Measurements from ENCODE around the gene AUTS2.

AUTS2 gene

GRCh38 chr7:70766694-70767093 lies 1168.4 kb downstream of the AUTS2 start:
- peaks cover 20% of the 10 kb centered on the region for H3K79me2 ChIP-seq (ENCODE audit: insufficient read depth, low read length)
- TF ChIP-seq CTCF (conservative IDR thresholded peaks at IDR 0.05; ENCODE audit: low read length) (no peak), EZH2phosphoT487 (IDR thresholded peaks at IDR 0.05; ENCODE audit: borderline replicate concordance) (no peak)

DNA sequence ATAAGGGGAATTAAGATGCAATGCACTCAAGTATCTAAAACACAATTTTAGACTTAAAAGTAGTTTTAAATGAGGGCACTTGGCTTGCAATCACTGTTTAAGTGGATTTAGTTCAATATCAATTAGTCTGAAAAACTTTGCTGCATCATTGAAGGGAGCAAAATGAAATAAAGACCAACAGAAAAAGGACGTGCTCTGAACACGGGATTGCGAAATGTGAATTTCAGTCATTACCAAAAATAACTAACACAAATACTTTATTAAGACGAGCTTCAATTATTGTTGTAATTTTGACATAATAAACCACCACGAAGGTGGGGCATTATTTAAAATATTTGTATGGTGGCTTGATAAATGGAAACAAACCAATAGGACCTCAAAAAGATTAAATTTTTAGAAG lies 1171.9 kb downstream of the AUTS2 start:
- Histone ChIP-seq H3K9ac (ENCODE audit: low read depth, low read length, poor library complexity, severe bottlenecking) (no peak overlapping the region), H4K20me1 (ENCODE audit: insufficient read depth, low read length, poor library complexity, severe bottlenecking) (no peaks in the 10 kb centered on the region), H3K79me2 (ENCODE audit: insufficient read depth, low read length) (no peaks in the 10 kb centered on the region), H3K9me3 (ENCODE audit: insufficient read depth, low read depth, low read length) (no peaks in the 10 kb centered on the region), H3K27me3 (ENCODE audit: insufficient read depth, low read length, poor library complexity, severe bottlenecking) (no peaks in the 10 kb centered on the region), H2AFZ (ENCODE audit: low read length) (no peak overlapping the region), H3K9me2 (replicated peaks; ENCODE audit: low read depth, low read length) (no peaks in the 10 kb centered on the region), H3K4me2 (ENCODE audit: low read depth, low read length, poor library complexity, severe bottlenecking) (no peak overlapping the region), H3K4me3 (ENCODE audit: low read length, poor library complexity, severe bottlenecking) (no peak overlapping the region), H3K36me3 (ENCODE audit: insufficient read depth, low read length) (peaks cover 93% of the 10 kb centered on the region; the same call in 1 of the 2 replicates), H3F3A (ENCODE audit: low read depth) (no peaks in the 10 kb centered on the region), H3K4me1 (ENCODE audit: insufficient read depth, low read length, poor library complexity, severe bottlenecking) (no peaks in the 10 kb centered on the region)
- TF ChIP-seq EZH2phosphoT487 (IDR thresholded peaks at IDR 0.05; ENCODE audit: borderline replicate concordance) (no peak), CTCF (conservative IDR thresholded peaks at IDR 0.05; ENCODE audit: low read length) (no peak)

More at GRCh38 chr7:70766694-70767093, 1168.4 kb downstream of the AUTS2 start:
- no peaks in the 10 kb centered on the region for H3K4me1 ChIP-seq (ENCODE audit: insufficient read depth, low read length, poor library complexity, severe bottlenecking)
- no peak overlapping the region for H2AFZ ChIP-seq (ENCODE audit: low read length)
- no peaks in the 10 kb centered on the region for H3F3A ChIP-seq (ENCODE audit: low read depth)
- H3K9me3 ChIP-seq (ENCODE audit: insufficient read depth, low read depth, low read length) = no peaks in the 10 kb centered on the region
- H3K4me2 ChIP-seq (ENCODE audit: low read depth, low read length, poor library complexity, severe bottlenecking) = no peak overlapping the region
- H3K9ac ChIP-seq (ENCODE audit: low read depth, low read length, poor library complexity, severe bottlenecking) = no peak overlapping the region
- no peaks in the 10 kb centered on the region for H3K27me3 ChIP-seq (ENCODE audit: insufficient read depth, low read length, poor library complexity, severe bottlenecking)
- peaks cover 67% of the 10 kb centered on the region; the same call in 1 of the 2 replicates for H3K36me3 ChIP-seq (ENCODE audit: insufficient read depth, low read length)
- H3K9me2 ChIP-seq (replicated peaks; ENCODE audit: low read depth, low read length) = no peaks in the 10 kb centered on the region
- no peak overlapping the region for H3K4me3 ChIP-seq (ENCODE audit: low read length, poor library complexity, severe bottlenecking)
- peaks cover 7% of the 10 kb centered on the region for H4K20me1 ChIP-seq (ENCODE audit: insufficient read depth, low read length, poor library complexity, severe bottlenecking)

DNA sequence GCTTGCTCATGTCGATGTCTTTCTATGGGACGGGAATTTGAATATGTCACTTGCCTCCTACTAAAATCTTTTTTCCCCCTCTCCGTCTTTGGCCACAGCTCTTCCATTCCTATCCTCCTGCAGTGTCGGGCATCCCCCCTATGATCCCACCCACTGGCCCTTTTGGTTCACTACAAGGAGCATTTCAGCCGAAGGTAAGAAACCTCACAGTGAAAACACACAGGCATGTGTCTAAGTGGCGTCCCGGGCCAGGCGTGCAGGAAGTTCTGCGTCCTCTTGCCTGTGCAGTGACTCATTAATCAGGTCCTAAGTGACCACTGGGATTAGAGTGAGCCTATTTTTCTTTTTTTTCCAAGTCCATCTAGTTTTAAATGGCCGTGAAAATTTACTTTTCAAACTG lies 1173.2 kb downstream of the AUTS2 start:
- no peaks in the 10 kb centered on the region for H3K9me2 ChIP-seq (replicated peaks; ENCODE audit: low read depth, low read length)
- H3K4me3 ChIP-seq (ENCODE audit: low read length, poor library complexity, severe bottlenecking) = no peak overlapping the region
- no peaks in the 10 kb centered on the region for H3K79me2 ChIP-seq (ENCODE audit: insufficient read depth, low read length)
- TF ChIP-seq CTCF (conservative IDR thresholded peaks at IDR 0.05; ENCODE audit: low read length) = no peak
- TF ChIP-seq EZH2phosphoT487 (IDR thresholded peaks at IDR 0.05; ENCODE audit: borderline replicate concordance) = no peak
- no peak overlapping the region for H2AFZ ChIP-seq (ENCODE audit: low read length)
- H3K4me2 ChIP-seq (ENCODE audit: low read depth, low read length, poor library complexity, severe bottlenecking) = no peak overlapping the region
- H3K4me1 ChIP-seq (ENCODE audit: insufficient read depth, low read length, poor library complexity, severe bottlenecking) = no peaks in the 10 kb centered on the region
- H4K20me1 ChIP-seq (ENCODE audit: insufficient read depth, low read length, poor library complexity, severe bottlenecking) = no peaks in the 10 kb centered on the region
- H3K9me3 ChIP-seq (ENCODE audit: insufficient read depth, low read depth, low read length) = no peaks in the 10 kb centered on the region
- no peak overlapping the region for H3K9ac ChIP-seq (ENCODE audit: low read depth, low read length, poor library complexity, severe bottlenecking)
- H3K27me3 ChIP-seq (ENCODE audit: insufficient read depth, low read length, poor library complexity, severe bottlenecking) = no peaks in the 10 kb centered on the region
- peaks cover 90% of the 10 kb centered on the region; the same call in 1 of the 2 replicates for H3K36me3 ChIP-seq (ENCODE audit: insufficient read depth, low read length)
- H3F3A ChIP-seq (ENCODE audit: low read depth) = no peaks in the 10 kb centered on the region
